IPS-15b (cell line): ENCODE data around the gene KRTAP6-3.

Experiments
- H3K27me3 ChIP-seq: one replicate; pipeline ENCODE4 v1.6.1; 2013; ENCODE audit warnings: low read length; ENCODE audit not compliant: control insufficient read depth, insufficient read depth
- H3K36me3 ChIP-seq: one replicate; pipeline ENCODE4 v1.6.1; 2013; ENCODE audit warnings: low read length; ENCODE audit not compliant: control insufficient read depth, insufficient read depth
- H3K4me1 ChIP-seq: one replicate; pipeline ENCODE4 v1.6.1; 2013; ENCODE audit warnings: mild to moderate bottlenecking, low read length; ENCODE audit not compliant: control insufficient read depth, insufficient read depth
- H3K4me3 ChIP-seq: one replicate; pipeline ENCODE4 v1.5.1; 2013; ENCODE audit warnings: low read depth, low read length
- H3K9ac ChIP-seq: one replicate; pipeline ENCODE4 v1.6.1; 2013; ENCODE audit warnings: low read depth, mild to moderate bottlenecking, low read length
- H3K9me3 ChIP-seq: one replicate; pipeline ENCODE4 v1.6.1; 2013; ENCODE audit warnings: mild to moderate bottlenecking, low read length; ENCODE audit not compliant: control insufficient read depth, insufficient read depth

Gene KRTAP6-3

GRCh38 chr21:30590297-30590696 lies 1.9 kb upstream of the KRTAP6-3 start, which contains the start of gene KRTAP22-2:
Gene KRTAP22-2, minus strand, starts transcription at chr21:30590397.
- no peaks in the 10 kb centered on the region for H3K4me1 ChIP-seq
- H3K27me3 ChIP-seq = no peaks in the 10 kb centered on the region
- H3K9me3 ChIP-seq = no peaks in the 10 kb centered on the region
- H3K9ac ChIP-seq = no peak within 1 kb of the TSS
- H3K4me3 ChIP-seq = no peak within 1 kb of the TSS
- H3K36me3 ChIP-seq = no peaks in the 10 kb centered on the region

GRCh38 chr21:30598802-30599201 lies 6.6 kb downstream of the KRTAP6-3 start, which contains the start of gene KRTAP6-2:
Gene KRTAP6-2, minus strand, starts transcription at chr21:30598902. Its CDS starts 28 bp downstream, at chr21:30598874.
- Histone ChIP-seq H3K36me3 (no peaks in the 10 kb centered on the region), H3K9ac (no peak within 1 kb of the TSS)

DNA sequence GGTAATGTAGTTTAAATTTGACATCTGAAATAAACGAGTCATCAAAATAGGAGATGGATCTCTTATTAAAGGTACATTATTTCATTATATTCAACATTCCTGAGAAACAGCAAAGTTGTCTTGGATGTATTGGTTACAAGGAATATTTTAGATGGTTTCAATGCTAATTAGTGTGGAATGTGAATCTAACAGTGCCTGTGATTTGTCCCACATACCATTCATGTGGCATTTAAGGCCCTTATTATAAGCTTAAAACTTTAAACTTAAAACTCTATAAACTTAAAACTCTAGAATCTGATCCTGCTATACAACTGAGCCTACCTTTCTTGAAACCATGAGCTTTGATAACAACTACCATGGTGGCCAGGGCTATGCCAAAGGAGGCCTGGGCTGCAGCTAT lies 8.5 kb downstream of the KRTAP6-3 start, which contains the start of gene KRTAP22-1:
TSS of gene KRTAP22-1 (plus strand) at position 301 of the 400 bp plus-strand sequence.
- Histone ChIP-seq H3K27me3 (no peaks in the 10 kb centered on the region), H3K36me3 (no peaks in the 10 kb centered on the region), H3K4me3 (no peak within 1 kb of the TSS), H3K4me1 (no peaks in the 10 kb centered on the region), H3K9ac (no peak within 1 kb of the TSS), H3K9me3 (no peaks in the 10 kb centered on the region)

More at GRCh38 chr21:30598802-30599201, 6.6 kb downstream of the KRTAP6-3 start, which contains the start of gene KRTAP6-2:
- no peaks in the 10 kb centered on the region for H3K27me3 ChIP-seq
- H3K4me3 ChIP-seq = no peak within 1 kb of the TSS
- H3K4me1 ChIP-seq = no peaks in the 10 kb centered on the region
- H3K9me3 ChIP-seq = no peaks in the 10 kb centered on the region

- H3K9me3 ChIP-seq = no peaks in the 10 kb centered on the region
- no peaks in the 10 kb centered on the region for H3K36me3 ChIP-seq
- H3K9ac ChIP-seq = no peak overlapping the region
- no peaks in the 10 kb centered on the region for H3K27me3 ChIP-seq
- no peak overlapping the region for H3K4me3 ChIP-seq
- no peaks in the 10 kb centered on the region for H3K4me1 ChIP-seq
Observed at GRCh38 chr21:30605968-30606367, 13.7 kb downstream of the KRTAP6-3 start.

GRCh38 chr21:30612132-30612531 lies 19.9 kb downstream of the KRTAP6-3 start:
- H3K27me3 ChIP-seq = no peaks in the 10 kb centered on the region
- no peaks in the 10 kb centered on the region for H3K9me3 ChIP-seq
- no peak overlapping the region for H3K4me3 ChIP-seq
- H3K36me3 ChIP-seq = no peaks in the 10 kb centered on the region
- no peaks in the 10 kb centered on the region for H3K4me1 ChIP-seq
- no peak overlapping the region for H3K9ac ChIP-seq

DNA sequence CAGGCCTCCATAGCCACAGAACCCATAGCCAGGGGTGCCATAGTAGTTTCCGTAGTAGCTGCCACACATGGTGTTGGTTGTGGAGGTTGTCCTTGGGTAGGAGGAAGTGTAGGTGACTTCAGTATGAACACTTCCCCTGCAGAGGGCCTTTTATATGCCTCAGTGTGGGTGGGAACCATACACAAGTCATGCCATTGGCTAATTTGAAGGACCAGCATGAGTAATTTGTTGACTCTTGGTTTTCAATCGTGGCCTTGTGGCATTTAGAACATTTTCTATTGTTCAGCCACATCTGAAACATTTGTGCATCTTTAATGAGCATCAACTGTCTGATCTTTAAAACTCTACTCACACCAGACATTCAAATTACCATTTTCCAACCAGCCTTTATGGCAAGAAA lies 21.6 kb downstream of the KRTAP6-3 start, which contains the start of gene KRTAP6-1:
TSS of gene KRTAP6-1 (minus strand) at position 95 of the 400 bp plus-strand sequence. CDS start at position 69, 26 bp downstream.
- H3K9me3 ChIP-seq = no peaks in the 10 kb centered on the region
- H3K27me3 ChIP-seq = no peaks in the 10 kb centered on the region
- H3K4me1 ChIP-seq = no peaks in the 10 kb centered on the region
- H3K9ac ChIP-seq = no peak within 1 kb of the TSS
- H3K4me3 ChIP-seq = no peak within 1 kb of the TSS
- H3K36me3 ChIP-seq = no peaks in the 10 kb centered on the region

DNA sequence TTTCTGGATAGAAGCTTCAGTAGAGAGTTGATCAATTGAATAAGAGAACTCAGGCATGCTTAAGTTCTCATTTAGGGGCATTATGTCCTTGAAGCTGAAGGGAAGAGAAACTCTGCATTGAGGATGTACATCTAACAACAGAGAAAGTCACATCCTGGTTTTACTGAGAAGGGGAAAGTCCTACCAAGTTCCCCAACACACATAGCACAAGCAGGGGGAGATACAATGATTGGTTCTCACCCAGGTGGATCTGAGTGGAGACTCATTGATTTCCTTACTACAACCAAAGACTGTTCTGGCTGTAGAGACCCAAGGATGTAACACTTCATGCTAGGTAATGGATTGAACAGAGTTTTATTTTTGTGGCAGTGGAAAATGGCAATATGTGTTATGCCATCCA lies 23.0 kb downstream of the KRTAP6-3 start:
- no peaks in the 10 kb centered on the region for H3K4me1 ChIP-seq
- H3K4me3 ChIP-seq = no peak overlapping the region
- no peaks in the 10 kb centered on the region for H3K9me3 ChIP-seq
- no peaks in the 10 kb centered on the region for H3K27me3 ChIP-seq
- no peak overlapping the region for H3K9ac ChIP-seq
- no peaks in the 10 kb centered on the region for H3K36me3 ChIP-seq

GRCh38 chr21:30616125-30616524 lies 23.9 kb downstream of the KRTAP6-3 start, which contains the start of gene KRTAP20-1:
Gene KRTAP20-1, plus strand, starts transcription at chr21:30616425. Its CDS starts 30 bp downstream, at chr21:30616455.
- Histone ChIP-seq H3K9me3 (no peaks in the 10 kb centered on the region), H3K27me3 (no peaks in the 10 kb centered on the region), H3K4me3 (no peak within 1 kb of the TSS), H3K4me1 (no peaks in the 10 kb centered on the region), H3K36me3 (no peaks in the 10 kb centered on the region), H3K9ac (no peak within 1 kb of the TSS)

- Histone ChIP-seq H3K4me1 (no peaks in the 10 kb centered on the region), H3K4me3 (no peak overlapping the region), H3K9me3 (no peaks in the 10 kb centered on the region), H3K27me3 (no peaks in the 10 kb centered on the region), H3K36me3 (no peaks in the 10 kb centered on the region), H3K9ac (no peak overlapping the region)
Observed at GRCh38 chr21:30620080-30620479, 27.8 kb downstream of the KRTAP6-3 start.

DNA sequence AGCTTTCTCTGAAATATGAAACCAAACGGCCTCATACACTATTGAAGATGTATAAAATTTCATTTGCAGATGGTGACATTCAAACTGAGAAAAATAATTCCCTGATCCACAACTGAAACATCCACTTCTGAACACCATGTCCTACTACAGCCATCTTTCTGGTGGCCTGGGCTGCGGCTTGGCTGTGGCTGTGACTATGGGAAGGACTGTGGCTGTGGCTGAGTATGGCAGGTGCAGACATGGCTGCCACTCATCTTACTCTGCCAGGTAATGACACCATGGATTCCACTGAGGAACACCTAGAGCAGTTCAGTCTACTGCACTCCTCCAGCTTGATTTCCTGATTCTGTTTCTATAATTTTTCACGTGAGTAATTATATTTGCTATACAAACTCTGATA lies 28.3 kb downstream of the KRTAP6-3 start, which contains the start of gene KRTAP20-4:
TSS of gene KRTAP20-4 (plus strand) at position 106 of the 400 bp plus-strand sequence.
- no peak within 1 kb of the TSS for H3K4me3 ChIP-seq
- H3K9ac ChIP-seq = no peak within 1 kb of the TSS
- H3K36me3 ChIP-seq = no peaks in the 10 kb centered on the region
- no peaks in the 10 kb centered on the region for H3K4me1 ChIP-seq
- H3K9me3 ChIP-seq = no peaks in the 10 kb centered on the region
- H3K27me3 ChIP-seq = no peaks in the 10 kb centered on the region

DNA sequence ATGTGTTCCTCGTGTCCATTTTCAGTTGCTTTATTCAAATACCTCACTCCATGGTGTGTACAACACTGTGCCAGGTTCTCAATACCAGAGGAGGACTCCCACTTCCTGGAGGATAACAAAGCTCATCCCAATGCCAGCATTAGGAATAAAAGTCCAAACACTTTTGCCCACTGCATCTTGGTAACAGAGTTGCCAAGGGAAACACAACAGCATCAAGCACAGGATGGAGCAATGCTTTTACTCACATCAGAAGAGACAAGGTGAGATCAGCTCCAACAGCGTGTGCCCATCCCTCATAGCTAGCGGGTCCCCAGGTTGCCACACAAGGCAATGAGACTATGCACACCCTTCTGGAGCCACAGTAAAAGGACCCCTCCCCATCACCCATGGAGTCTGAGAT lies 31.1 kb downstream of the KRTAP6-3 start:
- Histone ChIP-seq H3K36me3 (no peaks in the 10 kb centered on the region), H3K9me3 (no peaks in the 10 kb centered on the region), H3K9ac (no peak overlapping the region)

GRCh38 chr21:30625449-30626165 lies 33.4 kb downstream of the KRTAP6-3 start:
- H3K4me1 ChIP-seq = no peaks in the 10 kb centered on the region
- no peak overlapping the region for H3K4me3 ChIP-seq
- H3K27me3 ChIP-seq = no peaks in the 10 kb centered on the region

More for the DNA sequence above, 31.1 kb downstream of the KRTAP6-3 start:
- H3K4me1 ChIP-seq = no peaks in the 10 kb centered on the region
- no peaks in the 10 kb centered on the region for H3K27me3 ChIP-seq
- no peak overlapping the region for H3K4me3 ChIP-seq

More at GRCh38 chr21:30625449-30626165, 33.4 kb downstream of the KRTAP6-3 start:
- Histone ChIP-seq H3K9ac (no peak overlapping the region), H3K36me3 (no peaks in the 10 kb centered on the region), H3K9me3 (no peaks in the 10 kb centered on the region)
